ENCODE data around the gene TMIGD3.
"Not testable (repeated sequence)": the region's sequence is repeated elsewhere in the genome, so short reads cannot be mapped to it uniquely, and the experiment has no call there.

TMIGD3 gene

DNA sequence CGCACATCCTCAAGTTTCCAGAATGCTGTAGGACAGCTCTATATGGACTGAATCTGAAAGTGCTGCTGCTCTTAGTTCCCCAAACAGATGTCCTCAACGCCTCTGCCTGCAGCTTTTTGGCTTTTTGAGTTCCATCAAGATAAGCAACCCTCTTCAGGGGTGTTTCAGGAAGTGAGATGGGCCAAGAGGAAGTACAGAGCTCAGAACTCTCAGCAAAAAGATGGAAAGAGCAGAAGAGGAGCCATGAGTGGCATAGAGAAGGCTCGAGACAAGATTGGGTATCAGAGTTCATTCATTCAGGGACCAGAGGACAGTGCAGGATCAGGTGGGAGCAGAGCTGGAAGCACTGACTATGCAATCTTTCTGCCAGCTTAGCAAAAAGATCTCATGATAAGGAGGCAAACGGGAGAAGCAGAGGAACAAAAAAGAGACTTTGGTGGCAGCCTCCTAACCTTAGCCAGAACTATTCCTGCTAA lies at the start of gene TMIGD3, which contains the start of gene ADORA3:
Gene TMIGD3 (minus strand): TSS at position 49 of the 476 bp plus-strand sequence. CDS start 279 bp downstream, outside the sequence.
Gene ADORA3 (minus strand): TSS at position 49 of the 476 bp plus-strand sequence. CDS start 279 bp downstream, outside the sequence.
- Mint-ChIP-seq H3K4me1 (peaks cover 37 to 50% of the 10 kb centered on the region in 2 donors), H3K4me3 (peak within 1 kb of the TSS; percentile 33 to 60), H3K36me3 (no peaks in the 10 kb centered on the region), H3K27ac (peak within 1 kb of the TSS; percentile 78), H3K9me3 (peaks cover 0 to 3% of the 10 kb centered on the region in 2 donors), H3K27me3 (no peaks in the 10 kb centered on the region)
- ATAC-seq (replicated peaks), result peak; percentile 46 to 47
- DNase-seq, result peak; percentile 61

DNA sequence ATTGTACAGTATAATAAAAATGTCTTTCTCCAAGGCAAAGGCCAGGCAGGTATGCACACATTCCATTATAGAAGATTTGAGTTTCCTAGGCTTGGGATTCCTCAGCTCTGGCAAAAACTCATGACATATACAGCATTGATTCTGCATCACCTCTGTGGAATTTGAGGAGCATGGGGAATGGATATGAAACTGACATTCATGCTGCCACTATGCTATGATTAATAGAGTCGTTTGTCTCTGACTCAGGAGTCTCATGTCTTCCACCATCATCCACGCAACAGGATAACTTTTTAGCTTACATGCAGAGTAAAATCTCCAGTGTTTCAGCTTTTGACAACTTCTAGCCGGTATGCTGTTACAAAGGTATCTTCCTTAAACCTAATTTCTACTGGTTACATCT lies 49.8 kb upstream of the TMIGD3 start:
- ATAC-seq (replicated peaks), result no peak
- H3K4me1 Mint-ChIP-seq, result peaks cover 0 to 6% of the 10 kb centered on the region in 2 donors
- H3K4me3 Mint-ChIP-seq, result no peak overlapping the region
- no peak for DNase-seq
- H3K9me3 Mint-ChIP-seq, result no peaks in the 10 kb centered on the region
- H3K36me3 Mint-ChIP-seq, result no peaks in the 10 kb centered on the region
- no peak overlapping the region for H3K27ac Mint-ChIP-seq
- no peaks in the 10 kb centered on the region for H3K27me3 Mint-ChIP-seq

DNA sequence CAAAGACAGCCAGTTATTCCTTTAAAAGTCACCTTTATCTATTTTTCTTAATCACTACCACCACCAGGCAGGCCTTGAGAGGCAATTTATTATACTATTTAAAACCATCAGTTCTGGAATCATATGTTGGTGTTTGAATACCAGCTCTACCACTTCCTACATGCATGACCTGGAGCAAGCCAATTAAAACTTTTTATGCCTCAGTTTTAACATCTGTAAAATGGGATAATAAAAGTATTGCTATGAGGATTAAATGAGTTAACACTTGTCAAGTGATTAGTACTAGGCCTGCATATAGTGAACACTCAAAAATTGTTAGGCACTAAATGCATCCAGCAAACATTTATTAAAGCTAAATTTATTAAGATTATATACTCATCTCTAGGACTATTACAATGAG lies 49.2 kb upstream of the TMIGD3 start:
- H3K27me3 Mint-ChIP-seq, result no peaks in the 10 kb centered on the region
- H3K4me3 Mint-ChIP-seq, result no peak overlapping the region
- no peaks in the 10 kb centered on the region for H3K9me3 Mint-ChIP-seq
- no peaks in the 10 kb centered on the region for H3K36me3 Mint-ChIP-seq
- no peak for ATAC-seq (replicated peaks)
- H3K27ac Mint-ChIP-seq, result no peak overlapping the region
- peaks cover 2 to 12% of the 10 kb centered on the region in 2 donors for H3K4me1 Mint-ChIP-seq
- DNase-seq, result no peak

DNA sequence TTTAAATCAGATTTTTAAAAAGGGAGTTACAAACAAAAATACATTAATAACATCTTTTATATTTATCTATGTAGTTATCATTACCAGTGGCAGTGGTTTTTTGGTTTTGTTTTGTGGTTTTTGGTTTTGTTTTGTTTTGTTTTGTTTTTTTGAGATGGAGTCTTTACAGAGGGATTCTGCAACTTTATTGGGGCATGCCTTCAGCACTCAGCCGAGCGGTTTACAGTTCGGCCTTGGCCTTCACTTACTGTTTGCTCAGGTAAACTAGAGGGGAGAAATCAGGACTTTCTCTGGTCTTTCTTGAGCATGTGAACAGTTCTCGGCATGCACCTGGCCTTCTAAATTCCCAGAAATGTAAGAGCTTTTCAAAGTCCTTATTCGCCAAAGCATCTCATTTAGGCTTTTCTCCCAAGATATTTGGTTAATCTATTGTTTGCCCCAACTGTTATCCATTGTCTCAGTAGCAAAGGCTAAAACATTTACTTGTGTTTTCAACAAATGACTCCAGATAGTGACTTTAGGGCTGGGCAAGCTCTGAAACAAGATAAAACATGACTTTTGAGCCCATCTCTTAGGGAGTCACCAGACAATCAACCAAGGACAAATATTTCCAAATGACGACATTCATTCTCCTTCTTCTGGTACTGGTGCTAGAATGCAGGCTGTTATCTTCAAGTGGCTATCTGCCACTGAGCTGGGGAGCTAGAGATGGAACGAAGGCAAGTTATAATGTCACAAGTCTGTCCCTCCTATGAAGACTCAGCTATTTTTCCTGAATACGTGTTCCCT lies 48.4 kb upstream of the TMIGD3 start:
- no peaks in the 10 kb centered on the region for H3K36me3 Mint-ChIP-seq
- H3K4me3 Mint-ChIP-seq, result no peak overlapping the region
- H3K4me1 Mint-ChIP-seq, result peaks cover 2 to 12% of the 10 kb centered on the region in 2 donors
- no peak for DNase-seq
- H3K27ac Mint-ChIP-seq, result no peak overlapping the region
- no peaks in the 10 kb centered on the region for H3K27me3 Mint-ChIP-seq
- no peak for ATAC-seq (replicated peaks)
- H3K9me3 Mint-ChIP-seq, result no peaks in the 10 kb centered on the region

DNA sequence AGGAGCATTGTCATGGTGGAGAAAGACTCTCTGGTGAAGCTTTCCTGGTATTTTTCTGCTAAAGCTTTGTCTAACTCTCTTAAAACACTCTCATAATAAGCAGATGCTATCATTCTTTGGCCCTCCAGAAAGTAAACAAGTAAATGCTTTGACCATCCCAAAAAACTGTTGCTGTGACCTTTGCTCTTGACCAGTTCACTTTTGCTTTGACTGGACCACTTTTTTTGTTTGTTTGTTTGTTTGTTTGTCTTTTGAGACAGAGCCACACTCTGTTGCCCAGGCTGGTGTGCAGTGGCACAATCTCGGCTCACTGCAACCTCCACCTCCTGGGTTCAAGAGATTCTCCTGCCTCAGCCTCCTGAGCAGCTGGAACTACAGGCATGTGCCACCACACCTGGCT lies 44.4 kb upstream of the TMIGD3 start:
- DNase-seq; H3K27me3 Mint-ChIP-seq; ATAC-seq (replicated peaks); H3K36me3 Mint-ChIP-seq; H3K4me3 Mint-ChIP-seq; H3K27ac Mint-ChIP-seq; H3K9me3 Mint-ChIP-seq: not testable (repeated sequence)
- H3K4me1 Mint-ChIP-seq, result peaks cover 4 to 17% of the 10 kb centered on the region in 2 donors

DNA sequence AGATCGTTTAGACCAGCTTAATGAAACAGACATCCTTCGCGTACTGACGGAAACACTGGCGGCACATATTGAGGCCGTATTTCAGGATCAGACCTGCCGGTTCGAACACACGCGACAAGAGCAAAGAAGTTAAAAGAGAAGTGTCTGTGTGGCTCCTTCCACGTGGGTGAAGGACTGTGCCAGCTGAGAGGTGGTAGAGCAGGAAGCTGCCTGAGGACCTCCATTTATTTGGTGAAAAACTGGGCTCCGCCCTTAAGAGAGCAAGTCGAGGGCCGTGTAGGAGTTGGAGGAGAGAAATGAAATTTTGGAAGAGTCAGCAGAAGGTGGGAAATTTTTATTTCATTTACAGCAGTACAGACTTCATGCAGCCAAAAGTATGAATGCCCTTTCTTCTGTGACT lies 38.8 kb upstream of the TMIGD3 start:
- peaks cover 4 to 5% of the 10 kb centered on the region in 2 donors for H3K27me3 Mint-ChIP-seq
- H3K4me1 Mint-ChIP-seq, result peaks cover 2 to 16% of the 10 kb centered on the region in 2 donors
- no peak for ATAC-seq (replicated peaks)

DNA sequence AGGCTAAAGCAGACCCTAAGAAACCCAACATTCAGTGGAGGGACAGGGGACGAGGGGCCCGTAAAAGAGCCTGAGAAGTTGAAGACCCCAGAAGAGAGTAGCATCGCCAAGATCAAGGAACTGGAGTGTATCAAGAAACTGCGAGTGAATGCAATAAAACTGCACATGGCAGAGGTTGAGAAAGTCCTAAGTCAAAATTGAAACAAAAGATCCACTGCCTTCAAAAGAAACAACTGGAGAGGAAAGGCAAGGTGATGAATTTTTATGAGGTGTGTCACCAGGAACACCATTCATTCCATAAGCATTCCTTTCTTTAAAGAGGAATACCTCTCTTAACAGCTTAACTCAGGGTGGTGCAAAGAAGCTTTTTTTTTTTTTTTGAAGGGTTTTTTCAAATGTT lies 38.3 kb upstream of the TMIGD3 start:
- Mint-ChIP-seq H3K27me3 (peaks cover 4 to 5% of the 10 kb centered on the region in 2 donors), H3K36me3 (peaks cover 0 to 2% of the 10 kb centered on the region in 2 donors), H3K9me3 (peaks cover 0 to 4% of the 10 kb centered on the region in 2 donors), H3K4me3 (no peak overlapping the region), H3K4me1 (peaks cover 2 to 16% of the 10 kb centered on the region in 2 donors), H3K27ac (no peak overlapping the region)
- ATAC-seq (replicated peaks), result no peak
- no peak for DNase-seq

More for the DNA sequence above, 38.8 kb upstream of the TMIGD3 start:
- Mint-ChIP-seq H3K9me3 (peaks cover 0 to 4% of the 10 kb centered on the region in 2 donors), H3K4me3 (no peak overlapping the region), H3K27ac (no peak overlapping the region), H3K36me3 (no peaks in the 10 kb centered on the region)
- no peak for DNase-seq

DNA sequence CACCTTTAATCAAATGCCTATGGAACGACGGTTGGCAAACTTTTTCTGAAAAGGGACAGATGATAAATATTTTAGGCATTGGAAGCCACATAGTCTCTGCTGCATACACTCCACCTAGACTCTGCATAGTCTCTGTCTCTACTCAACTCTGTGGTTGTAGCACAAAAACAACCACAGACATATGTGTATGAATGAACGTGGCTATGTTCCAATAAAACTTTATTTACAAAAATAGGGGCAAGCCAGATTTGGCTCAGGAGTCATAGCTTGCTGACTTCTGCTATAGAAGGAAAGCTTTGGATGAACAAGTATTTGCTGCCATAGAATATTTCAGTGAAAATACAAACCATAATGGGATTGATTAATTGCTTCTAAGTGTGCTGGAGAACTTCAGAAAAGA lies 37.5 kb upstream of the TMIGD3 start:
- Mint-ChIP-seq H3K36me3 (peaks cover 0 to 2% of the 10 kb centered on the region in 2 donors), H3K4me1 (peaks cover 0 to 16% of the 10 kb centered on the region in 2 donors), H3K27me3 (peaks cover 0 to 5% of the 10 kb centered on the region in 2 donors), H3K9me3 (peaks cover 0 to 6% of the 10 kb centered on the region in 2 donors), H3K27ac (no peak overlapping the region), H3K4me3 (no peak overlapping the region)
- DNase-seq (no peak), ATAC-seq (replicated peaks) (no peak)

DNA sequence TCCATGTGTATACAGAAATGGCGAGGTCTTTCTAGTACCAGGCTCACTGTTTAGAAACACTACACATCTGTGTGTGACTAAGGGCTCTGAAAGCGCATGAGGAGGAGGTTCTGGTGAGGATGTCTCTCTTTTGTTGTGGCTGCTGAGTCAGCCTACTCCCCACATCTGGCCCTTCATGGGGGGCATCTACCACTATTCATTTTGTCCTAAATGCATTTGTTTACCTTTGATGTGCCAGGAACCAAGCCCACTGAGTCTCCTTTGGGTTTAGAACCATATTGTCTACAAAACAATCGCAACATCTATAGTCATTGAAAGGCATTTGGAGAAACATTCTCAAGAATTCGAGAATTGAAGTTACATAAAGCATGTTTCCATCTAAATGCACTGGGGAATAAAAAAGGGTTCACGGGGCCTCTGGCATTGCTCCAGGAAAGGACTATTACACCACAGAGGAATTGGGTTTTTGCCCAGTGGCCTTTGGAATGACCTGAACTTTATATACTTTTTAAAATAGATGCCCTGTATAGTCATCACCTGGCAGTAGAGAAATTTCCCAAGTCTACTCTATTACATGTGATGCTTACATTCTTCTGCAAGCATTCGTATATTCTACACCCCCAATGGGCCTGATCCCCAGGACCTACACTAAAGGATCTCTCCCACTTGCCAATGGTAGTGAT lies 35.1 kb upstream of the TMIGD3 start:
- peaks cover 0 to 3% of the 10 kb centered on the region in 2 donors for H3K9me3 Mint-ChIP-seq
- peaks cover 0 to 5% of the 10 kb centered on the region in 2 donors for H3K27me3 Mint-ChIP-seq
- no peak overlapping the region for H3K4me3 Mint-ChIP-seq
- H3K27ac Mint-ChIP-seq, result no peak overlapping the region
- peaks cover 0 to 15% of the 10 kb centered on the region in 2 donors for H3K4me1 Mint-ChIP-seq
- no peak for ATAC-seq (replicated peaks)
- DNase-seq, result no peak
- peaks cover 0 to 2% of the 10 kb centered on the region in 2 donors for H3K36me3 Mint-ChIP-seq

DNA sequence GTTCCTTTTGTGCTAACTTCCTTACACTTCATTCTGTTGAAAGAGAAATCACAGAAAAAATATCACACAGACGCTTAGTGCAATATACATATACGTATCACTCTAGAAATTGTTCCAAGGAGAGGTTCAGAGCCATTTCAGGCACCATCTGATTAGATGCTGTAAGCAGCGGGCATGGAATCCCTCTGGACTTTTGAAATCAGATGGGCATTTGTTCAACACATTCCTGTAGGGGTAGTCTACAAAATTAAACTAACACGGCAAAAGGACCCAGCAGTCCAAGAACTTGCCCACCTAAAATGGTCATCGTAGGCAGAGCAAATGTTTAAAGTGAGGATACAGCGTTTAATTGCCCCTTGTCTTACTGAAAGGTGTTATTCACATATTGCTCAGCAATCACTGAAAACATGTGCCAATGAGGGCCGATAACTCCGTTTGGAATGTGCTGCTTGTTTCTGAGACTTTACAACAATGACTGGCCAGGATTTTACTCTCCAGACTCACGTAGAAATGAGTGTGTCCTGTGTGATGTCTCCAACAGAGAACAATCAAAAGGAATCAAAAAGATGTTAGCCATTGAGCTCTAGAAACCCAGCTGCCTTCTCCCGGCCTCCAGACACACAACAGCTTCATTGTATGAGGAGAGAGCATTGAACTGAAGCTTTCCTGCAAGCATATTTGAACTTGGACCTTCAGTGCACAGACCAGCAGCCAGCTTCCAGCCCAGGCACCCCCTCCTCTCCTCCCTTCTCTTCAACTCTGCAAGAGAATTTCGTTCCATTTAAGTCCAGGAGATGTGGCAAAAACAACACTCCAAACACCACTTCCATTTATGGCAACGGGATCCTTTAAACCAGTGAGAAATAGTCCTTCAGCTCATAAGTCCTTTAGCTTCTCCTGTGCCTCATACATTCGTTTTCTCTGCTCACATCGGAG lies 32.1 kb upstream of the TMIGD3 start:
- no peak overlapping the region for H3K4me3 Mint-ChIP-seq
- H3K9me3 Mint-ChIP-seq, result peaks cover 3 to 4% of the 10 kb centered on the region in 2 donors
- H3K36me3 Mint-ChIP-seq, result peaks cover 0 to 2% of the 10 kb centered on the region in 2 donors
- no peak for ATAC-seq (replicated peaks)
- H3K27ac Mint-ChIP-seq, result no peak overlapping the region
- H3K4me1 Mint-ChIP-seq, result peaks cover 0 to 6% of the 10 kb centered on the region in 2 donors
- no peaks in the 10 kb centered on the region for H3K27me3 Mint-ChIP-seq
- no peak for DNase-seq

DNA sequence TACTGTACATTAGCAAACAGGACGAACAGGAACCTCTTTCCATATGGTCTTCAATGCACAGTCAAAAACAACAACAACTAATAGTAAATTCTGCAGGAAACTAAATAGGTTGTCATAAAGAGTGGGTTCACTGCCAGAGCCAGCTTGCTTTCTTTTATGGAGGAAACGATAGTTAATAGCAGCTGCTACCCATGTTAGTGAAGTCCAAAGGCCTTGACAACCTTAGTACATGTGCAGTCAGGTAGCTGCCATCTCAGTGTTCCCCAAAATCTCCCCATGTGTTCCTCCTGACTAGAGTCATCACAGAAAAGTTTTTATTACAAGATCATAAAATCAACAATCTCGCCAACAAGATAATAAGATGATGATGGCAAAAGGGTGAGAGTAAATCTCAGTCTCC lies 16.6 kb upstream of the TMIGD3 start:
- peaks cover 26 to 47% of the 10 kb centered on the region in 2 donors for H3K4me1 Mint-ChIP-seq
- ATAC-seq (replicated peaks) (no peak), DNase-seq (no peak)
- H3K27me3 Mint-ChIP-seq, result no peaks in the 10 kb centered on the region
- no peak overlapping the region for H3K4me3 Mint-ChIP-seq
- H3K9me3 Mint-ChIP-seq, result peaks cover 0 to 2% of the 10 kb centered on the region in 2 donors
- no peak overlapping the region for H3K27ac Mint-ChIP-seq
- H3K36me3 Mint-ChIP-seq, result peaks cover 0 to 5% of the 10 kb centered on the region in 2 donors

DNA sequence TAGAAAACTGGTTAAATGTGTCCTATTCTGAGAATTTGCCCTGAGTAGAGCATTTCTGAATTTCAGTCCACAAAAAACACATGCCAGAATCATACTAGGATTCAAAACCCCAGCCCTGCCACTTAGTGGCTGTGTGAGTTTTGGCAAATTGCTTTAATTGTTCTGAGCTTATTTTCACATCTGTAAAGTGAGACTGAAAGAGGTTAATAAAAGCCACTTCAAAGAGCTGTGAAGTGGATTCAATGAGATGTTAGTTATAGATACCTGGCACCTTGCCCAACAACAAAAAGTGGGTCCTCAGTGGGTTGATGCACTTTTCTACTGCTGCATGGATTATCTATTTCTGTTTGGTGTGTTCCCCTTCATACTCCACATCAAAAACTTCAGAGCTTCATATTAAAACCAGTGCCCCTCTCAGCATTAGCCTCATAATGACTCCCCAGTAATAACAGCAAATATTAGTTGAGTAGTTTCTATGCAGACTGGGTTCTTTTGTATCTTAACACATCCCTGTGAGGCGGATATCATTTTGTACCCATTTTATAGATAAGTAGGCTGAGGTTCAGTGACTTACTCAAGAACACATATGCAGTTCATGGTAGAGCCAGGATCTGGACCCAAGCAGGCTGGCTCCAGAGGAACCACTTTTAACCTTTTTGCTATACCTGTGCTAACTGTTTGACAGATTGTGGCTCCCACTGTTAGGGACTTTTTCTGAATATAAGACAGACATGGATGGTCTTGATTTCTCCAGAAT lies 14.2 kb upstream of the TMIGD3 start:
- Mint-ChIP-seq H3K4me1 (peaks cover 42 to 64% of the 10 kb centered on the region in 2 donors), H3K36me3 (peaks cover 4 to 12% of the 10 kb centered on the region in 2 donors), H3K4me3 (peak overlapping the region; percentile 61 to 86), H3K27me3 (no peaks in the 10 kb centered on the region), H3K9me3 (peaks cover 0 to 3% of the 10 kb centered on the region in 2 donors), H3K27ac (peak overlapping the region; percentile 34)
- ATAC-seq (replicated peaks) (no peak), DNase-seq (no peak)

DNA sequence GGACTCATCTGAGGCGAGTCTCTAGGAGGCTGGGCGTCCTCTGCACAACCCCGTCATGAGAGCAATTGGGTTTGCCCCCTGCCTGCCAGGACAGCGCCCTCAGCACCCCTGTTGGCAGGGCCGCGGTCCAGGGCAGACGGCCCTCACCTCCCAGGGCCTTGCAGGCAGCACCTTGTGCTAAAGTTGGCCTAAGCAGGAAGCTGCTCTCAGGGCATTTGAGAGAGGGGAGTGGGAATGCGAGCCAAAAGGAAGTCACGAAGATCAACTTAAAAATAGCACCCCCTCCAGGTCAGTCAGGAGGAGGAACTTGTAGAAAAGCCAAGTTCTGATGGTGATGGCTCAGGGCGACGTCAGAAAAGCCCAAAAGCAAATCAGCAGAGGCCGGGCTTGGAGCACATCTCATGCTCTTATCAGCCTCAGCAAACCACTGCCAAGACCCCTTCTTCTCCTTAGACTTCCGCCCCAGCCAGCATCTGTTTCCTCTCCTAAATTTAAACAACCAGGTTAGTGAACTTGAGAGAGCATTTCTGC lies 12.6 kb upstream of the TMIGD3 start:
- peak; percentile 74 to 78 for ATAC-seq (replicated peaks)
- Mint-ChIP-seq H3K4me3 (peak overlapping the region; percentile 86 to 92), H3K27ac (peak overlapping the region; percentile 97), H3K4me1 (peaks cover 48 to 64% of the 10 kb centered on the region in 2 donors), H3K9me3 (peaks cover 0 to 3% of the 10 kb centered on the region in 2 donors), H3K36me3 (peaks cover 4 to 12% of the 10 kb centered on the region in 2 donors), H3K27me3 (no peaks in the 10 kb centered on the region)
- DNase-seq, result peak; percentile 65
